Chondrocyte (in vitro differentiated cells): ENCODE results near the gene PAPPA2. TPM values are rescaled to one million over a fixed set of nuclear protein-coding genes. Genes with fewer than 3 reads are reported as not detected.

Source experiments
- DNase-seq: peaks from one replicate; pipeline ENCODE4 v3.0.0; 2021; ENCODE audit warnings: mixed read lengths, low spot score
- H3K27ac Mint-ChIP-seq: one replicate; pipeline ENCODE4 v1.8.0; 2021; ENCODE audit warnings: mild to moderate bottlenecking, moderate library complexity, mixed read lengths; ENCODE audit not compliant: unreplicated experiment
- H3K27me3 Mint-ChIP-seq: 2 replicates; pipeline ENCODE4 v1.8.0; 2021; ENCODE audit warnings: low read depth, mixed read lengths
- H3K36me3 Mint-ChIP-seq: 2 replicates; pipeline ENCODE4 v1.8.0; 2021; ENCODE audit warnings: low read depth, mixed read lengths
- H3K4me1 Mint-ChIP-seq: 2 replicates; pipeline ENCODE4 v1.8.0; 2021; ENCODE audit warnings: low read depth, mild to moderate bottlenecking, mixed read lengths
- H3K4me3 Mint-ChIP-seq: one replicate; pipeline ENCODE4 v1.8.0; 2021; ENCODE audit warnings: mild to moderate bottlenecking, moderate library complexity, mixed read lengths; ENCODE audit not compliant: unreplicated experiment
- H3K9me3 Mint-ChIP-seq: 2 replicates; pipeline ENCODE4 v1.8.0; 2021; ENCODE audit warnings: low read depth, mixed read lengths
- total RNA-seq: library from RNA; stranded (reverse); gene quantifications from 3 replicates; pipeline ENCODE4 v1.2.1, GENCODE V29; 2021
- TF ChIP-seq, protein P1 (sequence below): fragments of 200-600 bp; sonication (generic); IDR thresholded peaks from 2 replicates; pipeline ENCODE4 v1.5.0; 2021; ENCODE audit warnings: antibody characterized with exemption, mild to moderate bottlenecking, moderate library complexity

PAPPA2 gene
- total RNA-seq, 1 donor from 2014 or later, result 0.42 TPM

DNA sequence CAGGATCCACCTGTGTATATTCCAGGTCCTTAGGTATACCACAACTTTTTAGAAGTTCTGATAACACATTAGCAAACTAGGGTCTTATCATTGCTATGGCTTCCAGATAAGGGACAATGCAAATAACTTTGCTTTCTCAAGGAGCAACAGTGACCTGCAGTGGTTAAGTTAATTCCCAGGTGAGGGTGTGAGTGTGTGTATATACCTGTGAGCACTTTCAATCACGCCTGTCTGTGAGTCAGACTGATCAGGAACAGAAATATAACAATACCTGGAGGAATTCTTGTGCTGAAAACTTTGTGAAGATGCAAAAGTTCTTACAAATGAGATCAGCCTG is 317.0 kb downstream of the PAPPA2 start:
- Mint-ChIP-seq H3K4me1 (no peaks in the 10 kb centered on the region), H3K27me3 (peaks cover 5% of the 10 kb centered on the region), H3K27ac (no peak overlapping the region), H3K36me3 (no peaks in the 10 kb centered on the region), H3K4me3 (no peak overlapping the region), H3K9me3 (no peaks in the 10 kb centered on the region)
- TF ChIP-seq, protein P1, sequence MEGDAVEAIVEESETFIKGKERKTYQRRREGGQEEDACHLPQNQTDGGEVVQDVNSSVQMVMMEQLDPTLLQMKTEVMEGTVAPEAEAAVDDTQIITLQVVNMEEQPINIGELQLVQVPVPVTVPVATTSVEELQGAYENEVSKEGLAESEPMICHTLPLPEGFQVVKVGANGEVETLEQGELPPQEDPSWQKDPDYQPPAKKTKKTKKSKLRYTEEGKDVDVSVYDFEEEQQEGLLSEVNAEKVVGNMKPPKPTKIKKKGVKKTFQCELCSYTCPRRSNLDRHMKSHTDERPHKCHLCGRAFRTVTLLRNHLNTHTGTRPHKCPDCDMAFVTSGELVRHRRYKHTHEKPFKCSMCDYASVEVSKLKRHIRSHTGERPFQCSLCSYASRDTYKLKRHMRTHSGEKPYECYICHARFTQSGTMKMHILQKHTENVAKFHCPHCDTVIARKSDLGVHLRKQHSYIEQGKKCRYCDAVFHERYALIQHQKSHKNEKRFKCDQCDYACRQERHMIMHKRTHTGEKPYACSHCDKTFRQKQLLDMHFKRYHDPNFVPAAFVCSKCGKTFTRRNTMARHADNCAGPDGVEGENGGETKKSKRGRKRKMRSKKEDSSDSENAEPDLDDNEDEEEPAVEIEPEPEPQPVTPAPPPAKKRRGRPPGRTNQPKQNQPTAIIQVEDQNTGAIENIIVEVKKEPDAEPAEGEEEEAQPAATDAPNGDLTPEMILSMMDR, result no peak
- no peak for DNase-seq

DNA sequence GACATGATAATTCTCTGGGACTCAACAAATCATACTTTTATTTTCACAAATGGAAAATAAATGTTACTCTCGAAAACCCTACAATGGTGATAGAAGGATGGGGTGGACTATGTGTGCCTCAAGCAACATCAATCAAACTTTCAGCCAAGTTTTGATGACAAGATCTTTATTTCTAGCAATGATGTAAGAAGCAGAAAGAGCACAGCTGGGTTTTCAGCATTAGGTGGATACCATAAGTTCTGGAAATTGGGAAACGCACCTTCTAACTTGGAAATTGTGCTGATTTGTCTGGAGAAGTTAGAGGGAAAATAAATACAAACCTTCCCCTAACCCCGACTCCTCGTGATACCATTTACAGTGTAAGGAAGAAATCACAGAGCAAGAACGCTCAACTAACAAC is 320.3 kb downstream of the PAPPA2 start:
- peaks cover 3% of the 10 kb centered on the region for H3K4me1 Mint-ChIP-seq
- H3K27ac Mint-ChIP-seq, result no peak overlapping the region
- DNase-seq, result no peak
- TF ChIP-seq, protein P1, result no peak
- H3K9me3 Mint-ChIP-seq, result no peaks in the 10 kb centered on the region
- H3K27me3 Mint-ChIP-seq, result peaks cover 2% of the 10 kb centered on the region
- no peak overlapping the region for H3K4me3 Mint-ChIP-seq
- H3K36me3 Mint-ChIP-seq, result no peaks in the 10 kb centered on the region

DNA sequence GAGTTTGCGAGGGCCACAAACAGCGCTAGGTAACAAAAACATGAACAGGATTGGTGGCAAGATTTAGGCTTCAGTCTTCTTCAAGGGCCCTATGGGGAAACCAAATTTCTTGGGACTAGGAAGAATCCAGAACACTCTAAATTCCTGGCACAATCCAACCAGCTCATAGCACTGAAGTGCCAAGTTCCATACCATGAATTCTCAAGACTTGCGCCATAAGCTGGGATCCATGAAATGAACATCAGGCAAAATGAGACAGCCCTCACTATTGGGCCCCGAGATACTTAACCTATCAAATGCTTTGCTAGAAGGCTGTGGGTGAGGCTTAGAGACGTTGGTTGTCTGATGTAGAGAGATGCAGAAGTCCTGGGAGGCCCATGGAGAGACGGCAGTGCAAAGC is 322.1 kb downstream of the PAPPA2 start:
- Mint-ChIP-seq H3K36me3 (no peaks in the 10 kb centered on the region), H3K27me3 (peaks cover 2% of the 10 kb centered on the region), H3K27ac (no peak overlapping the region), H3K4me1 (peaks cover 3% of the 10 kb centered on the region), H3K4me3 (no peak overlapping the region), H3K9me3 (no peaks in the 10 kb centered on the region)
- DNase-seq, result no peak
- TF ChIP-seq, protein P1, result no peak

DNA sequence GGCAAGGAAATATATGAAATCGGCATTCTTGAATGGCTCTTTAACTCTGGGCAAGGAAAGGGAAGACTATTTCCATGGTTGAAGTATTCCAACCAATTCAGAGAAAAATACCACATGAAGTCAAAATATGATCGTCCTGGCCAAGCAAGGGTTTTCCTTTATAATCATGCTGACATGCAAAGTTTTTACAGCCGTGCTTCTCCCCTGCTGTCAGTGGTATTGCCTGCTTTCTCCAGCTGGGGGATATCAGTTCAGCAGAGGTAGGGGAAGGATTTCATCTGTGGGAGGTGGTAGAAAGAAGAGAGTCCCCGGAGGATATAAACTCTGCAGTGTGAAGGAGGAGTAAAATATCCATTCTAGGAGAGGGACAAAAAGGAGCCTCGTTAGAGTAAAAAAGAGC is 322.8 kb downstream of the PAPPA2 start:
- Mint-ChIP-seq H3K4me3 (no peak overlapping the region), H3K36me3 (no peaks in the 10 kb centered on the region), H3K9me3 (no peaks in the 10 kb centered on the region), H3K27ac (no peak overlapping the region), H3K4me1 (peaks cover 3% of the 10 kb centered on the region), H3K27me3 (peaks cover 2% of the 10 kb centered on the region)
- DNase-seq, result no peak
- TF ChIP-seq, protein P1, result no peak

DNA sequence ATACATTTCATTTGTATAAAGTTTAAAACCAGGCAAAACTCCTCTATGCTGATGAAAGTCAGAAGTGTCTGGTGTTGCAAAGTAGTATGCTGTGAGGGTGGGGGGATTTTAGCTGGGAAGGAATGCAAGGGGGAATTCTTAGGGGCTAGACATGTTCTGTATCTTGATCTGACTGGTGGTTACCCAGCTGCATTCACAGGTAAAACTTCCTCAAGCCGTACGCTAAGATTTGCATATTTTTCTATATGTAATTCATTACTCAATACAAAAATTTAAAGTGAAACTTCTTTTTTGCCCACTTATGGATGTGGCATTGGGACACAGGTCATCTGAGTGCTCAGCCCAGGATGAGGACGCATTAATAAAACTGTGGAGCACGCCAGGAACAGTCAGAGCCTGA is 323.3 kb downstream of the PAPPA2 start:
- DNase-seq, result no peak
- Mint-ChIP-seq H3K4me1 (peaks cover 3% of the 10 kb centered on the region), H3K27ac (no peak overlapping the region), H3K36me3 (no peaks in the 10 kb centered on the region), H3K9me3 (no peaks in the 10 kb centered on the region), H3K4me3 (no peak overlapping the region), H3K27me3 (no peaks in the 10 kb centered on the region)
- TF ChIP-seq, protein P1, result no peak
